Activated CD8-positive, alpha-beta memory T cell treated with anti-CD3 and anti-CD28 coated beads, Interleukin-2, amount 50 U/mL, for 4 hours (primary cell): ENCODE measurements around the gene SLC5A5.
"Not testable (repeated sequence)": the region's sequence is repeated elsewhere in the genome, so short reads cannot be mapped to it uniquely, and the experiment has no call there.

ENCODE experiments used
- DNase-seq: peaks from one replicate; pipeline ENCODE4 v3.0.0-alpha.2; 2020

SLC5A5 gene

DNA sequence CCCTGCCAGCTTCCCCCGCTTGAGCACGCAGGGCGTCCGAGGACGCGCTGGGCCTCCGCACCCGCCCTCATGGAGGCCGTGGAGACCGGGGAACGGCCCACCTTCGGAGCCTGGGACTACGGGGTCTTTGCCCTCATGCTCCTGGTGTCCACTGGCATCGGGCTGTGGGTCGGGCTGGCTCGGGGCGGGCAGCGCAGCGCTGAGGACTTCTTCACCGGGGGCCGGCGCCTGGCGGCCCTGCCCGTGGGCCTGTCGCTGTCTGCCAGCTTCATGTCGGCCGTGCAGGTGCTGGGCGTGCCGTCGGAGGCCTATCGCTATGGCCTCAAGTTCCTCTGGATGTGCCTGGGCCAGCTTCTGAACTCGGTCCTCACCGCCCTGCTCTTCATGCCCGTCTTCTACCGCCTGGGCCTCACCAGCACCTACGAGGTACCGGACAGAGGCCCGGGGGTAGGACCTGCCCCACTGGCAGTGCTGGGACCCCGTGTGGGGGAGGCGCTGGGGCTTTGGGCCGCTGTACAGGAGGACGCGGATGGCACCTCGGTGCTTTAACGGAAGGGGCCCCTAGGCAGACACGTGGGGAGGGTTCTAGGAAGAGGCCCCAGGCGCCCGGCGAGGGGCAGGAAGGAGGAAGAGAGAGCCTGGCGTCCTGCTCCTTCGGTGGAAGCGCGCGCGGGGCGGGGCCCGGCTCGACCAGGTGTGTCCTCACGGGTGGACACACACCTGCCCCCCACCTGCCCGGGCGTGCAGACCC is 681 bp downstream of the SLC5A5 start:
- no peak for DNase-seq

DNA sequence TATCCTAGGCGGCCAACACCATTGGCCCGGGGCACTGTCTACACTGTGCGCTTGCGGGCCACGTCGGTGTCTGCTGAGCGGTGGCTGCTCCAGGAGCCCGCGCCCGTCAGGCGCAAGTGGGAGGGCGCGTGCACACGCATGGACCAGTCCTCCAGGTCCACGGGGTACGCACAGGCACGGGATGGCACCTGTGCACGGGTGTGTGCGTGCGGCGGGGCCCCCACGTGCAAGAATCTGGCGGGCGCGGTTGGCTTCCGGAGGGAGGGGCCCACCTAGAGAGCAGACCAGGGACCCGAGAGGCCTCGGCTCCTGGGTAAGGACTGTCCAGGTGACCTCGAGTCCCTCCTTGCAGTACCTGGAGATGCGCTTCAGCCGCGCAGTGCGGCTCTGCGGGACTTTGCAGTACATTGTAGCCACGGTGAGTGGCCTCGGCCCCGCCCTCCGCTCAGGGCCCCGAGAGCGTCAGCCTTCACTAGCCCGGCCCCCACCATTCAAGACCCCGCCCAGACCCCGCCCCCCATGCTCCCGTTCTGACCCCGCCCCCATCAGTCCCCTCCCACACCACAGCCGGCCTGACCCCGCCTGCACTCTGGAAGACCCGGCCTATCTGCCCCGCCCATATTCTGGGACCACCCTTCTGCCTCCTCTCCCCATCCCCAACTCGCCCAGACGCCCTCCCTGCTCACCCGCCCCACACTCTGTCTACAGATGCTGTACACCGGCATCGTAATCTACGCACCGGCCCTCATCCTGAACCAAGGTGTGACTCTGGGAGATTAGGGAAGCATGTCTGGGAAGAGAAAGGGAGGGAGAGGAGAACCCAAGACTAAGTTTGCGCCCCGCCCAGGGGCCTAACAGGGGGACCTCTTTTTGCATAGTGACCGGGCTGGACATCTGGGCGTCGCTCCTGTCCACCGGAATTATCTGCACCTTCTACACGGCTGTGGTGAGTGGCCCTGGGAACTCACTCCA is 2.3 kb downstream of the SLC5A5 start:
- DNase-seq = peak; percentile 63

DNA sequence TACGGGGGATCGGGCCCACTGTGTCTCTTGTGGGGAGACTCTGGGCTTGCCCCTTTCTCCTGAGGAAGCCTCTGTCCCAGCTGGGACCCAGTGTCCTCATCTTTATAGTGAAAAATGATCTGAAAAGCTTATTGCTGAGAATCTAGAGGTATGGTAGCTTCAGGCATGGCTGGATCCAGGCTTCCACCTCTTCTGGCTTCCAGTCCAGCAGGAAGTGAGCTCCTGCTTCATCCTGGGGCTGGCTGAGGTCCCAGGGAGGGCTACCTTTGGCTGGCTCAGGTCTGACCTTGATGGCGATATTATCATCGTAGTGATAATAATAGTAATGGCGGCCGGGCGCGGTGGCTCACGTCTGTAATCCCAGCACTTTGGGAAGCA is 3.0 kb downstream of the SLC5A5 start:
- no peak for DNase-seq

DNA sequence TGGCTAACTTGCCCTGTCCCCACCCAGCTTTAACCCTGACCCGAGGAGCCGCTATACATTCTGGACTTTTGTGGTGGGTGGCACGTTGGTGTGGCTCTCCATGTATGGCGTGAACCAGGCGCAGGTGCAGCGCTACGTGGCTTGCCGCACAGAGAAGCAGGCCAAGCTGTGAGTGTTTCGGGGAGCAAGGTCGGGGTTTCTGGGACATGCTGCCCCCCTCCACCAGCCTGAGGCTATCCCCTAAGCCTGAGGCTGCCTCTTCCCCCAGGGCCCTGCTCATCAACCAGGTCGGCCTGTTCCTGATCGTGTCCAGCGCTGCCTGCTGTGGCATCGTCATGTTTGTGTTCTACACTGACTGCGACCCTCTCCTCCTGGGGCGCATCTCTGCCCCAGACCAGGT is 6.0 kb downstream of the SLC5A5 start:
- no peak for DNase-seq

DNA sequence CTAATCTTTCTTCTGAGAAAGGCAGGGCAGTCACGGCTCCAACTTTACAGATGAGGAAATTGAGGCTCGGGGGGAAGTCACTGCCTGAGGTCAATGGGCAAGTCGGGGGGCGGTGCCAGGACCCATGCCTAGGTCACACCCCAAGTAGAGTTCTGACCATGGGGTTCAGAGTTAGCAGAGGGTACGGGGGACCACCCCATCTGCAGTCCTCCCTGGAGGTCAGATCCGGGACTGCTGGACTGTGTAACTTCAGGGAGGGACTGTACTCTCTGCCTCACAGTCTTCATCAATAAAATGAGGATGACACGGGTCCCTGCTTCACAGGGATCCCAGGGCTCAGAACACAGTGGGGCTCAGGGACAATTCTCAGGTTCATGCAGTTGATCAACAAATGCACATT is 7.7 kb downstream of the SLC5A5 start:
- DNase-seq = no peak

DNA sequence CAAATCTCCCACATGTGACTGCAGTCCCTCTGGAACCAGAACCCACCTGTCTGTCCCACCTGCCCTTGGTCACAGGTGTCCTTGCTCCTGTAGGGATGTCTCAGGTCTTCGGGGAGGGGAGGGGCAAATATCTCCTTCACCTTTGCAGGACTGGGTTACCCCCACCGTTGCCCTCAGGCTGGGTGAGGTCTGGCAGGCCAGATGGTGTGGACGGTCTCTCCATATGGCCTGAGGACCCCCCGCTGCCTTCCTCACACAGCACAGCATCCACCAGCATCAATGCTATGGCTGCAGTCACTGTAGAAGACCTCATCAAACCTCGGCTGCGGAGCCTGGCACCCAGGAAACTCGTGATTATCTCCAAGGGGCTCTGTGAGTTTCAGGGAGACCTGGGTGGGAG is 10.0 kb downstream of the SLC5A5 start:
- no peak for DNase-seq

DNA sequence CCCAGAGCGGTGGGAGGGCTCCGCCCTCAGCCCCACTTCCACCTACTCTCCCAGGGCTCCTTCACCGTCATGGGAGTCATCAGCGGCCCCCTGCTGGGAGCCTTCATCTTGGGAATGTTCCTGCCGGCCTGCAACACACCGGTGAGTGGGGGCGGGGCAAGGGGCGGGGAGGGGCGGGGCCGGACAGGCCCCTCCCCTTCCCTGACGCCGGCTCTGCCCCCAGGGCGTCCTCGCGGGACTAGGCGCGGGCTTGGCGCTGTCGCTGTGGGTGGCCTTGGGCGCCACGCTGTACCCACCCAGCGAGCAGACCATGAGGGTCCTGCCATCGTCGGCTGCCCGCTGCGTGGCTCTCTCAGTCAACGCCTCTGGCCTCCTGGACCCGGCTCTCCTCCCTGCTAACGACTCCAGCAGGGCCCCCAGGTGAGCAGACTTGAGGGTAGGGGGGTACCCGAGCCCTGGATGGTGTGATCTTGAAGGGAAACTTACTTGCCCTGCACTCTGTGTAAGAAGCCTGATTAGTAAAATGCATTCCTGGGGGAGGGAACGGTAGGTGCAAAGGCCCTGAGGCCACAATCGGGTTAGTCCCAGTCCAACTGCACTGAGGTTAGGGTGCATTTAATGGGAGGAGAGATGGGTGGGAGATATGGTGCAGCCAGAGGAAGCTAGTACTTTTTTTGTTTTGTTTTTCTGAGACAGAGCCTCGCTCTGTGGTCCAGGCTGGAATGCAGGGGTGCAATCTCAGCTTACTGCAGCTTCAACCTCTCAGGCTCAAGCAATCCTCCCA is 12.1 kb downstream of the SLC5A5 start:
- DNase-seq = no peak

DNA sequence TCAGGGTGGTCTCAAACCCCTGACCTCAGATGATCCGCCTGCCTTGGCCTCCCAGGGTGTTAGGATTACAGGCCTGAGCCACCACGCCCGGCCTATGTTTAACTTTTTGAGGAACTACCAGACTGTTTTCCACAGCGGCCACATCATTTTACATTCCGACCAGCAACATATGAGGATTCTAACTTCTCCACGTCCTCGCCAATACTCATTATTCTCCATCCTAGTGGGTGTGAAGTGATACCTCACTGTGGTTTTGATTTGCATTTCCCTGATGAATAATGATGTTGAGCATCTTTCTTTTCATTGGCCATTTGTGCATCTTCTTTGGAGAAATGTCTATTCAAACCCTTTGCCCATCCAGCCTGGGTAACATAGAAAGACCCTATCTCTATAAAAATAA is 14.8 kb downstream of the SLC5A5 start:
- DNase-seq = no peak

DNA sequence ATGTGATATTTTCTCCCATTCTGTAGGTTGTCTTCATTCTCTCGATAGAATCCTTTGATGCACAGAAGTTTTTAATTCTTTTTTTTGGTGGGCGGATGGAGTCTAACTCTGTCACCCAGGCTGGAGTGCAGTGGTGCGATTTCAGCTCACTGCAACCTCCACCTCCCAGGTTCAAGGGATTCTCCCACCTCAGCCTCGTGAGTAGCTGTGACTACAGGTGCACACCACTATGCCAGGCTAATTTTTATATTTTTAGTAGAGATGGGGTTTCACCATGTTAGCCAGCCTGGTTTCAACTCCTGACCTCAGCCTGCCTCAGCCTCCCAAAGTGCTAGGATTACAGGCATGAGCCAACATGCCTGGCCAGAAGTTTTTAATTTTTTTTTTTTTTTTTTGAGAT is 15.5 kb downstream of the SLC5A5 start:
- DNase-seq = not testable (repeated sequence)

DNA sequence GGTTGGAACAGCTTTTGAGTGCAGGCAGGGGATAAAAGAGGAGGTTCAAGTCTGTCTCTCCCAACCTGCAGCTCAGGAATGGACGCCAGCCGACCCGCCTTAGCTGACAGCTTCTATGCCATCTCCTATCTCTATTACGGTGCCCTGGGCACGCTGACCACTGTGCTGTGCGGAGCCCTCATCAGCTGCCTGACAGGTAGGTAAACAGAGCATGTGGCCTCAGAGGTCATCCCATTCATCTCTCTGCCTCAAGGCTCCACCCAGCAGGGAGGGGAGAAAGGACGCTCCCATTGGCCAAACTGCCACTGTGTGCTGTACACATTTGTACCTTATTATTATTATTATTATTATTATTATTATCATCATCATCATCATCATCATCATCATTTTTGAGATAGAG is 16.5 kb downstream of the SLC5A5 start:
- DNase-seq = no peak

DNA sequence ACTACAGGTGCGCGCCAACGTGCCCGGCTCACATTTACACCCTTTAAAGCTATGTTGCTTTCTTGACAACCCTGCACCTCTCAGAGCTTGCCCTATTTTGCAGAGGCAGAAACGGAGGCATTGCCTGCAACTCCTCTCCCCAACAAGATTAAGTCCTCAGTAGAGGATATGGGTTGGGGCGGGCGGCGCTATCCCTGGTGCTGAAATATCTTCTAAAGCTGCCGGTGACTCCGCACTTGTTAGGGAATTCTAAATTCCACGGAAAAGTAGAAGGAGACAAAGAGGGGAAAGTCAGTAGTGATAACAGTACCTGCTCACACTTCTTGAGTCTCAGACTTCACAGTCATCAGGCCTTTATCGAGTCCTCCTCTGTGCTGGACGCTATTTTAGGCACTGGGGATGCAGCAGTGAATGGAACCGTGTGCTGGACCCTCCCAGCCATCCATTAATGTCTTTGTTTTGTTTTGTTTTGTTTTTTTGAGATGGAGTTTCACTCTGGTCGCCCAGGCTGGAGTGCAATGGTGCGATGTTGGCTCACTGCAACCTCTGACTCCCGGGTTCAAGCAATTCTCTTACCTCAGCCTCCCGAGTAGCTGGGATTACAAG is 18.0 kb downstream of the SLC5A5 start:
- no peak for DNase-seq

DNA sequence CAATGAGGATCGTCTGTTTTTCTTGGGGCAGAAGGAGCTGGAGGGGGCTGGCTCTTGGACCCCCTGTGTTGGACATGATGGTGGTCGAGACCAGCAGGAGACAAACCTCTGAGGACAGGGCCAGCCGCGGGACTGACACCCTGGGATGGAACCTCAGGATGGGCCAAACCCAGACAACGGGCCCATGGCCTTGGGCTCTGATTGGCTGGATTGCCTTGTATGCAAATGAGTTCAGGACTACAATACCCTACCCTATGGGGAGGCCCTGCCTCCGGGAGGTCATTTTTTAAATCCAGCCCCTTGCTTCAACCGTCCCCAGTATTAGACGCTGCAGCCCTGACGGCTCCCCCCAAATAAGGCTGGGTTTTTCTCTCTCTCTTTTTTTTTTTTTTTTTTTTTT is 22.0 kb downstream of the SLC5A5 start:
- DNase-seq = no peak

DNA sequence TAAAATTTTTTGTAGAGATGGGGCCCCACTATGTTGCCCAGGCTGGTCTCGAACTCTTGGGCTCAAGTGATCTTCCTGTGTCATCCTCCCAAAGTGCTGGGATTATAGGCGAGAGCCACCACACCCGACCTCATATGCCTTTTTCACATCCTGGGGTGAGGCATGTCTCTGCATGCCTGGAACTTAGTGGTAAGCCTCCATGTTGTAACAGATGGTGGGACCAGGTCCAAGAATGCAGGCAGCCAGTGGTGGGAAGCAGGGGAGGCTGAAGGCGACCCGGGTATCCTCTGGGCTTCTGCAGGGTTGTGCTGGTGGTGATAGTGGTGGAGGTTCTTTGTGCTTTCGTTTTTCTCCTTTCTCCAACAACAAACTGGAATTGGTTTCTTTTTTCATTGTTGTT is 31.0 kb downstream of the SLC5A5 start:
- no peak for DNase-seq

DNA sequence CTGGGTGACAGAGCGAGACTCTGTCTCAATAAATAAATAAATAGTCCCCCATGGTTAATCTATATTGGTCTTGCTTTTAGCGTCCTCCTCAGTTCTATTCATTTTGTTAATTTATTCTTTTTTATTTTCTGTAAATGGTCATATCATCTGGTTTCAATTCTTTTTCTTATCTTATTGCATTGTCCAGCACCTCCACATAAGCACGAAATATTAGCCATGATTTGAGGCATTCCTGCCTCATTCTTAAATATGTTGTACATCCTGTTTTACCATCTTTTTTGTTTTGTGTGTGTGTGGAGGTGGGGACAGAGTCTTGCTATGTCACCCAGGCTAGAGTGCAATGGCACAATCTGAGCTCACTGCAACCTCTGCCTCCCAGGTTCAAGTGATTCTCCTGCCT is 36.5 kb downstream of the SLC5A5 start:
- no peak for DNase-seq

DNA sequence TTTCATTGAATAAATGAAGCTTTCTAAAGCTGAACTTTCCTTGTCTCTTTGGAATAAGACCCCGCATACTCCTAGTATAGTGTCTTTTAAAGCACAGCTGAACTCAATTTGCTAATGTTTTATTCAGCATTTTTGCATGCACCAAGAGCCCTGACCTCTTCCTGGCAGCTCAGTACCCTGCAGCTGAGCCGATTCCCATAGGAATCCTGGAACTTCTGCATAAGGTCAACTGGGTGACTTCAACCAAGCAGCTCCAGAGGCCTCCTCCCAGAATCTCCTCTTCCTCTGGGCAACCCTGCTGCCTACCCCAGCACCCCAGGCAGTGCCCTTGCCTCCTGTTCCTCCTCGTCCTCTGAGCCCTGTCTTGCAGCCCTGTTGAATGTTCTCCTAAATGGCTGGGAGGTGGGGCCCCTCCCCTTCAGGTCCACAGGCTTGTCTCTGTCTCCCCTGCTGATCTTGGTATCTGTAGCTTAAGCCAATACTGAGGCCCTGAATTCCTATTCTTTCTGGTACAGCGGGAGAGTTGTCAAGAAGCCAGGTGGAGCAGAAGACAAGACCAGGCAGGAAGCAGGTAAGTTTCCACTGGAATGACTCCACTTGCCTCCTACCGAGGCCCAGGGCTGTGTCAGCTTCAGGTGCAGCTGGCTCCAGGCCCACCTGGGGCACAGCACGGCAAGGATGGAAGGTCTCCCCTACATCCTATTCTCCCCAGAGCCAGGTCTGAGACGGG is 37.4 kb downstream of the SLC5A5 start:
- DNase-seq = no peak

DNA sequence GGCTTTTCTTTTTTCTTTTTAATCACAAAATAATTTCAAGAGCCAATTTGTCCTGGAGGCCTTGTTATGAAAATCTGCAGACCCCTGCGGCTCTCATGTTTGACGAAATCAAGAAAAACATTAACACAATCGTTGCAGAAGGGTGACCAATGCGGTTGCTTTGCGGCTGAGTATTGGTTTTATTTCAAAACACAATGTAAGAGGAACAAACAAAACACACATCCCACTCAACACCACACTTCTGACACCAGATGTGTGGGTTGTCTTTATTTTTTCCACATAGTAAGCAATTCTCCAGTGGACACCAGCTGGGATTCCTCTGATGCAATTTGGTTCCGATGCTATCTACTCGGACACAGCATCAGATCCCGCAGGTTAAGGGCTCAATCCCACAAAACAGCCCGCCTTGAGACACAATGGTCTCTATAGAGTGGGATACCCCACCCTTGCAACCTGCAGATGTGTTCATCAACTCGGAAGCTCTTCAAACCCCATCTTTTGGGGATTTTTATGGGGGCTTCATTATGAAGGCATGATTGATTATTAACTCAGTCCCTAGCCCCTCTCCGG is 39.1 kb downstream of the SLC5A5 start:
- no peak for DNase-seq

DNA sequence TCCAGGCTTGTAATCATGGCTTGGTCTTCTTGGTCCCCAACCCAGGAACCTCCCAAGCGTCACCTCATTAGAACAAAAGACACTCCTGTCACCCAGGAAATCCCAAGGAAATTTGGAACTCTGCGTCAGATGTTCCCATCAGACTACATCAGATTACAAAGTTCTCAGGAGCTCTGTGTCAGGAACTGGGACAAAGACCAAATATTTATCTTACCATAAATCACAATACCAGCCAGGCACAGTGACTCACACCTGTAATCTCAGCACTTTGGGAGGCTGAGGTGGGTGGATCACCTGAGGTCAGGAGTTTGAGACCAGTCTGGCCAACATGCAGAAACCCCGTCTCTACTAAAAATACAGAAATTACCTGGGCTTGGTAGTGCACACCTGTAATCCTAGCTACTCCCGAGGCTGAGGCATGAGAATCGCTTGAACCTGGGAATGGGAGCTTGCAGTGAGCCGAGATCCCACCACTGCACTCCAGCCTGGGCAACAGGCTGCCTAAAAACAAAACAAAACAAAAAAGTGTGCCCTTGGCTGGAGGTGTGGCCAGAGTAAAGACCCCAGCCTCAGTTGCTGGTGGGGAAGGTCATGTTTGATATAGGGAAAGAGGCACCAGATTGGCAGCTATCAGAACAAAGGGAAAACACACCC is 44.3 kb downstream of the SLC5A5 start:
- no peak for DNase-seq

DNA sequence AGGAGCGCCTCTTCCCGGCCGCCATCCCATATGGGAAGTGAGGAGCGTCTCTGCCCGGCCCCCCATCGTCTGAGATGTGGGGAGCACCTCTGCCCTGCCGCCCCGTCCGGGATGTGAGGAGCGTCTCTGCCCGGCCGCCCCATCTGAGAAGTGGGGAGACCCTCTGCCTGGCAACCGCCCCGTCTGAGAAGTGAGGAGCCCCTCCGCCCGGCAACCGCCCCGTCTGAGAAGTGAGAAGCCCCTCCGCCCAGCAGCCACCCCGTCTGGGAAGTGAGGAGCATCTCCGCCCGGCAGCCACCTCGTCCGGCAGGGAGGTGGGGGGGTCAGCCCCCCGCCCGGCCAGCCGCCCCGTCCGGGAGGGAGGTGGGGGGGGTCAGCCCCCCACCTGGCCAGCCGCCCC is 46.4 kb downstream of the SLC5A5 start:
- not testable (repeated sequence) for DNase-seq

DNA sequence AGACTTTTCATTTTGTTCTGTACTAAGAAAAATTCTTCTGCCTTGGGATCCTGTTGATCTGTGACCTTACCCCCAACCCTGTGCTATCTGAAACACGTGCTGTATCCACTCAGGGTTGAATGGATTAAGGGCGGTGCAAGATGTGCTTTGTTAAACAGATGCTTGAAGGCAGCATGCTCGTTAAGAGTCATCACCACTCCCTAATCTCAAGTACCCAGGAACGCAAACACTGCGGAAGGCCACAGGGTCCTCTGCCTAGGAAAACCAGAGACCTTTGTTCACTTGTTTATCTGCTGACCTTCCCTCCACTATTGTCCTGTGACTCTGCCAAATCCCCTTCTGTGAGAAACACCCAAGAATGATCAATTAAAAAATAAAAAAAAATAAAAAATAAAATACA is 47.4 kb downstream of the SLC5A5 start:
- not testable (repeated sequence) for DNase-seq

DNA sequence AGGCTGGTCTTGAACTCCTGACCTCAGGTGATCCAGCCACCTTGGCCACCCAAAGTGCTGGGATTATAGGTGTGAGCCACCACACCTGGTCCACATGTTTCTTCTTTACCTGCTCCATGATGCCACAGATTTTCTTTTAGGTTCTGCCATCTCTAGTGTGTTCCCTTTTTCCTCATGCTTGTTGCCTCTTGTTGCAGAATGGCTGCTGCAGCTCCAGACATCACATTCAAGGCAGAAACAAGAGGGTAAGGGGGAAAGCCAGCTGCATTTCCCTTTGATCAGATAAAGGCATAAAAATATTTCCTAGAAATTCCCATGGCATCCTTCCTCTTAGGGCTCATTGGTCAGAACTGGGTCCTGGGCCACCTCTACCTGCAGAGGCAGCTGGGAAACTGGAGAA is 48.8 kb downstream of the SLC5A5 start:
- no peak for DNase-seq

DNA sequence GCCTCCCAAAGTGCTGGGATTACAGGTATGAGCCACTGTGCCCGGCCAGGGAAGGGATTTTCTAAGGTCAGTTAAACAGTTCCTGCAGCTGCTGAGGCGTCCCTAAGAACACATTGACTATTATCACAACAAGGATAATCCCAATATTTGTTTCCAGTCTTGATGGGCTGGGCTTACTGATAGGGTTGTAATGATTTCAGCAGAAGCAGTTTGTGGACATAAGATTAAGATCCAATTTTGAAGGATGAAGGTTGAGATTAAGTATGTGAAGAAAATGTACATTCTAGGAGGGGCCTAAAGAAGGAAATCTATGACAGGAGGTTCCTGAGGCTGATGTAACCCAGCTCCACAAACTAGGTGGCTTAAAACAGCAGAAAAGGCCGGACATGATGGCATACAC is 50.4 kb downstream of the SLC5A5 start:
- no peak for DNase-seq
